ENCODE results near the gene AMHR2.

The AMHR2 gene

DNA sequence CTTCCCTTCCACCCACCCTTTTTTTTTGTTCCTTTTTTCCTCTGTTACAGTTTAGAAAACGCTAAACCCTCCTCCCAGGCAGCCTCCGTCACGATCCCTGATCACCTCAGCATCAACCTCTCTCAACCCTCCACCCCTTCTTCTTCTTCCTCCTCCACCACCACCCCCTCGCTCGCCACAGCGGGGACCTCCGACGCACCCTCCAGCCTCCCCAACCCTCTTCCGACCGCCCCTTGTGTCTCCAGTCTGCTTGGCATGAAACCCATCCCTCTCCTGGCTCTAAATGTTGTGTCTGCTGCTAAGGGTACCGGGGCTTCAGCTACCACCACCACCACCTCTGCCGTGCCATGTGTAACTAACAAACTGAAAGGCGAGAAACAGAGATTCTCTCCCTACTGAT, 51.2 kb downstream of the AMHR2 start:
- TF ChIP-seq YY1 (IDR thresholded peaks at IDR 0.05; ENCODE audit: low read depth) = no peak
- no peak for TF ChIP-seq EP300 (IDR thresholded peaks at IDR 0.05; ENCODE audit: borderline replicate concordance)
- TF ChIP-seq RAD21 (IDR thresholded peaks at IDR 0.05; ENCODE audit: low read depth) = no peak
- TF ChIP-seq NFIC (IDR thresholded peaks at IDR 0.05) = no peak
- TF ChIP-seq MAX (IDR thresholded peaks at IDR 0.05) = no peak
- TF ChIP-seq CEBPB (IDR thresholded peaks at IDR 0.05) = no peak
- TF ChIP-seq USF1 (IDR thresholded peaks at IDR 0.05) = no peak
- TF ChIP-seq TAF1 (IDR thresholded peaks at IDR 0.05; ENCODE audit: low read depth) = no peak
- TF ChIP-seq TEAD4 (IDR thresholded peaks at IDR 0.05) = no peak
- TF ChIP-seq TCF12 (IDR thresholded peaks at IDR 0.05; ENCODE audit: low read depth) = no peak
- no peak for TF ChIP-seq FOXM1 (IDR thresholded peaks at IDR 0.05; ENCODE audit: borderline replicate concordance, low read depth)
- no peak for TF ChIP-seq REST (IDR thresholded peaks at IDR 0.05; ENCODE audit: low read depth)
- TF ChIP-seq EGR1 (IDR thresholded peaks at IDR 0.05) = no peak
- no peak for TF ChIP-seq CREB1 (IDR thresholded peaks at IDR 0.05; ENCODE audit: low read depth)
- no peak for TF ChIP-seq ZBTB7A (IDR thresholded peaks at IDR 0.05; ENCODE audit: low read depth)

GRCh38 chr12:53476769-53477209, 53.1 kb downstream of the AMHR2 start:
- TF ChIP-seq ZBTB7A (IDR thresholded peaks at IDR 0.05; ENCODE audit: low read depth) (no peak), RAD21 (IDR thresholded peaks at IDR 0.05; ENCODE audit: low read depth) (no peak; the same call in 1 of the 2 replicates), USF1 (IDR thresholded peaks at IDR 0.05) (no peak), CEBPB (IDR thresholded peaks at IDR 0.05) (no peak), REST (IDR thresholded peaks at IDR 0.05; ENCODE audit: low read depth) (no peak), EGR1 (IDR thresholded peaks at IDR 0.05) (no peak), FOXM1 (IDR thresholded peaks at IDR 0.05; ENCODE audit: borderline replicate concordance, low read depth) (no peak)

DNA sequence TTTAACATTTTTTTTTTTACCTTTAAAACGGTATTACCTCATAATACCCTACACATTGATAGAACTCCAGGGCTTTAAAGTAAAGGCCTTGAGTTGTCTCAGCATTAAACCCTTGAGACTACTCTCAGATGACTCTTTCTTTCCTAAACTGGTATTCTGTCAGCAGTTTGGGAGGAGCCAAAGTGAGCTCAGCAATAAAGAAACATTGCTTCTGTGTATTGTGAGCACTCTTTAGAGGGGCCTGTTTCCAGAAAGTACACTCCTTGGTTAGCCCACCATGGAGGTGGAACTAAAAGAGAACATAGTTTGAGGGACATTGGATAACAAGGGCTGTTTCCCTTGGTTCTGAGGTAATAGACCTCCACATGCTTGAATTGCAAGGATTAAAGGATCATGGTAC, 55.2 kb downstream of the AMHR2 start:
- no peak for TF ChIP-seq MAX (IDR thresholded peaks at IDR 0.05)
- TF ChIP-seq EP300 (IDR thresholded peaks at IDR 0.05; ENCODE audit: borderline replicate concordance) = no peak
- no peak for TF ChIP-seq REST (IDR thresholded peaks at IDR 0.05; ENCODE audit: low read depth)
- no peak for TF ChIP-seq TEAD4 (IDR thresholded peaks at IDR 0.05)
- no peak for TF ChIP-seq RAD21 (IDR thresholded peaks at IDR 0.05; ENCODE audit: low read depth)

DNA sequence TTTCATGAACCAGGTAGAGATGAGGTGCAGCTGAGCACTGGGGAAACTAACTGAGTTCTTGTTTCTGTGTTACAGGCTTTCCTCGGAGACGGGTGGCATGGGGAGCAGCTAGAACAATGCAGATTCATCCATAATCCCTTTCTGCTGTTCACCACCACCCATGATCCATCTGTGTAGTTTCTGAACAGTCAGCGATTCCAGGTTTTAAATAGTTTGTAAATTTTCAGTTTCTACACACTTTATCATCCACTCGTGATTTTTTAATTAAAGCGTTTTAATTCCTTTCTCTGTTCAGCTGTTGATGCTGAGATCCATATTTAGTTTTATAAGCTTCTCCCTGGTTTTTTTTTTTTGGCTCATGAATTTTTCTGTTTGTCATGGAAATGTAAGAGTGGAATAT, 55.7 kb downstream of the AMHR2 start:
- TF ChIP-seq RAD21 (IDR thresholded peaks at IDR 0.05; ENCODE audit: low read depth) (no peak), EGR1 (IDR thresholded peaks at IDR 0.05) (no peak), FOXM1 (IDR thresholded peaks at IDR 0.05; ENCODE audit: borderline replicate concordance, low read depth) (no peak), CREB1 (IDR thresholded peaks at IDR 0.05; ENCODE audit: low read depth) (no peak), TAF1 (IDR thresholded peaks at IDR 0.05; ENCODE audit: low read depth) (no peak), EP300 (IDR thresholded peaks at IDR 0.05; ENCODE audit: borderline replicate concordance) (no peak)
